Activated CD4-positive, alpha-beta T cell treated with anti-CD3 and anti-CD28 coated beads for 1 hour (primary cell): Measurements from ENCODE around the gene KDM4B.

Experiments used
- DNase-seq: peaks from one replicate; pipeline ENCODE4 v3.0.0-alpha.2; 2020

KDM4B gene

DNA sequence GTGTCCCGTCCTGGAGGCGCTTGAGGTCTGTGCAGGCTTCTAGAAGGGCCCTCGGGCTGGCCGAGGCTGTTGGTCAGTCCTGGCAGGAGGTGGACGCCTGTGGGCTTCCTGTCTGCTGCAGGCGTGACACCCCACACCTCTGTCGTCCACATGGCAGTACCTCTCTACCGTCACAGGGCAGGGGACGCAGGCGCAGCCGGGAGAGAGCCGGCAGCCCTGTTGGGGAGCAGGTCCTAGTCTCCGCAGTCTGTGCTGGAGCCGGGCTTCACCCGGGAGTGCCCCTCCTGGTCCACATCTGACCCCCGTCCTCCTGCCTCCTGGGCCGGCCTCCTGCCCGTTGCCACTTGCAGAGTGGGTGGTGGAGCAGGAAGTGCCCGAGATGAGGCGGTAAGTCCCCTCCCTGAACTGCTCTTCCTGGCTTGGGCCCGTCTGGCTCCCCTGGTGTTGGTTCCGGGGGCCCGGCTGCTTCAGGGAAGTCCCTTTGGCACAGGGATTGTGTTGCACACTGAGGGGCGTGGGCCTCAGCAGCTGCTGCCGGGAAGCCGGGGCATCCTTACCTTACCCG lies 106.0 kb downstream of the KDM4B start:
- no peak for DNase-seq

DNA sequence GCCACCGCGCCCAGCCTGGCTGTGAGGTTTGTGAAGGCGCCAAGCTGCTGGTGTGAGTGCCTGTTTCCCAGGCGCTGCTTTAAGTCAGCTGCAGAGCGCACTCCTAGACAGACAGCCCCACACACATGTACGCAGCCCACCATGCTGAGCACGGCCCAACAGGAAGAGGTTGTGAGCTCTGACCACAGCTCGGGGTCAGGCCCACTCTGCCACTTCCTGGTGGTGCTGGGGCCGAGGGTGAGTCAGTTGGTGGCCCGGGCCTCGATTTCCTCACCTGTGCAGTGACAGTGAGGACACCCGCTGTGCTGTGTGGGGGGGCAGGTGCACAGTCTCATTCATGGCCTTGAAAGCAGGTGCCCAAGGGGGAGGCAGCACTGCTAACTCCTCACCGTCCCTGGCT lies 106.7 kb downstream of the KDM4B start:
- DNase-seq = no peak

DNA sequence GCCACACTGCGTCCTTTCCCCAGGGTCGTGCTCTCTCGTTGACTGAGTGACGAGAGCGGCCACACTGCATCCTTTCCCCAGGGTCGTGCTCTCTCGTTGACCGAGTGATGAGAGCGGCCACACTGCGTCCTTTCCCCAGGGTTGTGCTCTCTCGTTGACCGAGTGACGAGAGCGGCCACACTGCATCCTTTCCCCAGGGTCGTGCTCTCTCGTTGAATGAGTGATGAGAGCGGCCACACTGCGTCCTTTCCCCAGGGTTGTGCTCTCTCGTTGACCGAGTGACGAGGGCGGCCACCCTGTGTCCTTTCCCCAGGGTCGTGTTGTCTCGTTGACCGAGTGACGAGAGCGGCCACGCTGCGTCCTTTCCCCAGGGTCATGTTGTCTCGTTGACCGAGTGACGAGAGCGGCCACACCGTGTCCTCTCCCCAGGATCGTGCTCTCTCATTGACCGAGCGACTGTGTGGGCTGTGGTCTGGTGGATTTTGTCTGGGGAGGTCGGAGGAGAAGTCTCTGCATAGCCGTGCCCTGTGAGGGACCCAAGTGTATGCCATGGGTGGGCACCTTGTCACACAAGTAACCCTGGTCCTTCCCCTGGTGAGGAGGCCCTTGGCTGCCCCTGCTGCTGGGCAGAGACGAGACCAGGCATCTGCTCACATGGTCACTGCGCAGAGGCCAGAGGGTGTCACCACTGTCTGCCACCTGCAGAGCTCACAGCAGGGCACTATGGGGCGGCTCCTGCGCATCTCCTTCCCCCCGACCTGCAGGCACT lies 107.7 kb downstream of the KDM4B start:
- no peak for DNase-seq

DNA sequence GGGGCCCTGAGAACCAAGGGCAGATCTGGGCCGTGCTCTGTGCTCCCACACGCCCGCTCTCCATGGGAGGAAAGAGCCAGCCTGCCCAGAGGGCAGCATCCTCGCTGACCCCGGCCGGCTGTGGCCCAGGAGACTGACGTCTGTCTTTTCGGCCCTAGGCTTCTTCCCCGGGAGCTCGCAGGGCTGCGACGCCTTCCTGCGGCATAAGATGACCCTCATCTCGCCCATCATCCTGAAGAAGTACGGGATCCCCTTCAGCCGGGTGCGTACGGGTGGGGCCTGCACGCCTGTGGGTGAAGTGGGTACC lies 108.2 kb downstream of the KDM4B start:
- no peak for DNase-seq

DNA sequence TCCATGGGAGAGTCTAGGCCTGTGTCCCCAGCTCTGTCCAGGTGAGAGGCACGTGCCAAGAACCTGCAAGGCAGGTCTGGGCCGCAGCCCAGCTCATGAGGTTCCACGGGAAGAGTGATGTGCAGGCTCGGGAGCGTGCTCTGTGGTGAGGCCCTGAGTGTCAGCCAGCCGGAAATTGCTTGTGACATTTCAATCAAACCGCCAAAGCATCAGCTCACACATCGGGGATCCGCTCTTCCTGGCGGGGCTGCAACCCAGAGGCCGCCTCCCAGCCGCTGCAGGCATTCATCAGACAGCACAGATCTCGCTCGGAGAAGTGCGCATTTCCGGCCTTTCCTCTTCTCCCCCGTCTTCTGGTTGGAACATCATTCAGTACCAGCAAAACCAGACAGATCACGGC lies 109.3 kb downstream of the KDM4B start:
- DNase-seq = no peak

DNA sequence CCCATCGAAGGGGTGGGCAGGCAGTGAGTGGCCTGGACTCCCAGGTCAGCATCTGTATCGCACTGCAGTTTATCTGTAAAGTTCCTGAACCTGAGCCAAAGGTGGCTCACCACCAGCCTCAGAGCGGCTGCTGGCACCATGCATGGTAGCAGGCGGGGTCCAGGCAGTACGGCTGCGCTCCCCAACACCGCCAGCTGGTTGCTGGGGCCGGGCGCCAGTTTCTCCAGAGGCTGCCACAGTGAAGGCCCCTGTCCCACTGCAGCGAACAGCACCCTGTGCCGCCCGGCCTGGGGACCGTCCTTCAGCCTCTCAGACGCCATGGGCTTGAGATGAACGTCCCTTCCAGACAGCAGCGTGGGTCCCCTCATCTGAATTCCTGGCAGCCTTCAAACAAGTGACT lies 109.8 kb downstream of the KDM4B start:
- DNase-seq = no peak

DNA sequence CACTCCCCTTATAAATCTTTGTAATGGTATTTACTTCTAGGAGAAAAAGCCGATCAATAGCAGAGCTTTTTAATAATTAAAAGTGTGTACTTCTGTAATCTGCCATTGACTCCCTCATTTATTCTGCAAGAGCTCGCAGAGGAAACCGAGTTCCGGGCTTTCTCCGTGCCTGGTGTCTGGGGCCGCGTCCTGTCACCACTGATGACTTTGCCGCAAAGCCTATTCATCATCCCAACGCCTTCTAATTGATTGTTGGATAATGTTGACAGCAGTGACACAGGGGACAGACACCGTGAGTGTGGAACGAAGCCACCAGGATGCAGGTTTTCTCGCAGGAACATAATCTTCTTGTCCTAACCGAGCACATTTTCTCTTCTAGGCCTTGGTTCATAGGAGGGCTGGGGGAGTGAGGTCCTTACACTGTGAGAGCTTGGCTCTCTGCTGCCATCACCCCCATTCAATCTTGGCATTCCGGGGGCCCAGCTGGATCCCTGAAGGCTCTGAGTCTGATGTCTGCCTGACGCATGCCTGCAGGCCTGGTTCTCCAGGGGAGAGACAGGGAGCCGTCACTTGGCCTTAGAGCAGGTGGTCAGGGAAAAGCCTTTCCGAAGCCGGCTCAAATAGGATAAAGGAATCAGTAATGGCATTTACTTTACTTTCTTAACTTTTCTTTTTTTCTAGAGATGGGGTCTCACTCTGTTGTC lies 110.3 kb downstream of the KDM4B start:
- no peak for DNase-seq

DNA sequence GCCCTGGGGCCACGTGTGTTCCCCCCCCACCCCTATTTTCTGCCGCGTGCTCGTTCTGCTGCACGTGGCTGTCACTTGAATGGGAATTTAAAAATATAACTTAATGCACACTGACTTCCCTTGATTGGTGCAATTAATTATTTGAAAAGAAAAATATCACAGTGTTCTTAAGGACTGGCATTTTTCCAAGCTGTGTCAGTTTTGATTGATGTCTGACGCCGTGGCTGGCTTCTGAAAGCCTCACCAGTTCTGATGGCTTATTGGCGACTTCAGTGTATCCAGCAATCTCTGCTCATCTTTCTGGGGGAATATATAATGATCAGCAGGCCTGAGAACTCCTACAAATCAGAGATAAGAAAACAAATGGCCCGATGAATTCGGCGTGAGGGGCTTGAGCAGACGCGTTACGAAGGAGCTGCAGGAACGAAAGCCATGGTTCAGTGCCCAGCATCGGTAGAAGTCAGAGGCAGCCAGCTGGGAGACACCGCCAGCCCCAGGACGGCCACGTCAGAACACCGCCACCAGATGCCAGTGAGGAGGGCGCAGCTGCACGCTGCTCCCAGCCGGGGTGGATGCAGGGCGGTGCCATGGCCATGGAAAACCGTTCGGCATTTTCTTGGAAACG lies 111.2 kb downstream of the KDM4B start:
- DNase-seq = no peak

DNA sequence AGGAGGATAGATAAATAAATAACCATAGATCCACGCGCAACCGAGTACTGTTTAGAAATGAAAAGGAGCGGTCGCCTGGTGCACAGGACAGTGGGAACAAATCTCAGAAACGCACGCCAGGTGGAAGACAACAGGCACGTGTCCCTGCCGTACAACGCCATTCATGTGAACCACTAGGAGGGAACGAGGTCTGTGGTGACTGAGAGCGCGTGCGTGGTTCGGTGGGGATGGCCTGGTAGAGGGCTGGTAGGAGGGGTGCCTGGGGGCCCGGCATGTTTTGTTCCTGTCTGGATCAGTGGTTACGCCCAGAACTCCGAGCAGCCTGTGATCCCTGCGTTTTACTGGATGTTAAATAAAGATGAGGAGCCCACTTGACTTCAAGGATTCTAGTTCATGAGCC lies 111.9 kb downstream of the KDM4B start:
- DNase-seq = no peak

DNA sequence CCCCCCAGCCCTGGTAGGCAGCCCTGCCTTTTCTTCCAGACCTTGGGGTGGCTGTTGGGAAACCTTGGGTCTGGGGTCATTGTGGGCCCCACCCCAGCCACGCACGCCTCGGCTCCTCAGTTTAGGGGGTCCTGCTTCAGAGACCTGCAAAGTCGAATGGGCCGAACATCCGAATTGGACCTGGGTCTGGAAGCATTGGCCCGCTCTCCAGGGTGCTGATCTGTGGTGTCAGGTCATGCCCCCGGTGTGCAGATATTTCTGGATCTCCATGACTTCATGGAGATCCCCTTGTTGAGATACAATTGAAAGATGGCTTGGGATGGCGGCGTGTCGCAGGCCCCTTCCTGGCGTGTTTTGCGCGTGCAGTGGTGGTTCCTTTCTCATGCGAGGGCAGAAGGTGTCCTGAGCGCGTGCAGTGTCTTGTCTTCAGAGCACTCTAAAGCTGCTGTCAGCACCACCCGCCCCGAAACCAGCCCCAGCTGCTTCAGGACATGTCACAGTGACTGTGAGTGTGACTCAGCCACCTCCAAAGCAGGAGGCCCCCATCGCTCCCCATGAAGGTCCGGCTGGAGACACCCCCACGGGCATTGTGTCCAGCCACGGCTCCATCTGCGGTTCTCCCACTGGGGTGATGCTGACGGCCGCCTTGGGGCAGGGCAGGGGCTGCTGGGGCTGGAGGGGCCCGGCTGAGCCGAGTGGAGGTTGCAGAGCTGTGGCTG lies 112.7 kb downstream of the KDM4B start:
- no peak for DNase-seq

DNA sequence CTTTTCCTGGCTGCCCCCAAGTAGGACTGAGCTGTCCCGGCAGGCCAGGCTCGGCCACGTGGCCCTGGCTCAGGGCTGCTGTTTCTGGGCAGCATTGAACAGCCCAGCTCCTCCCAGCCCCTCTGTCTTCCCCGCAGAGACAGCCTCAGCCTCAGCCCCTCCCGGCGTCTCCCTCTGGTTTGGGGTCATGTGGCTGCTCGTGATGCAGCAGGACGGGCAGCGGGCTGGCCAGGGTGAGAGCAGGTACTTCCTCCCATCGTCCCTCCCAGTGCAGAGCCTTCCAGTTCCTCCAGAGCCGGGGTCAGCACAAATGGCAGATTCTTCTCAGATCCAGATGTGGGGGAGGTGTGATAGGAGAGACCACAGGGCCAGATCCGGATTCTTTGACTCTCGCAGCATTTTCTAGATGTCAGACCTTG lies 114.6 kb downstream of the KDM4B start:
- DNase-seq = no peak

DNA sequence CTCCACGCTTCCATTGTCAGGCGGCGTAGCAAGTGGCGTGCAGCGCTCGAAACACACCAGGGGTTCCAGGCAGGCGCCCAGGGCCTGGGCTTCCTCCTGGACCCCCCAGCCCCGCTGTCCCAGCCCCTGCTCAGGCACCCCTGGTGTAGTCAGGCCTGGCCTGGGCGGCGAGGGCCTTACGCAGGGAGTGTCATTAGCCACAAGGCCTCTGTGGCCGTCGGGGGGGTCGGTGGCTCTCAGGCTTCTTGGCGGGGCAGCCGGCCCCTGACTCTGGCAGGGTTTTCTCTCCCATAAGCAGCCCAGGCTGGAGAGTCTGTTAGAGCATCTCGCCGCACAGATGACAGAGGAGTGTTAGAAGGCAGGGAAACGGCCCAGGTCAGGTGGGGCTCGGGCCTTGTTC lies 116.7 kb downstream of the KDM4B start:
- DNase-seq = no peak

DNA sequence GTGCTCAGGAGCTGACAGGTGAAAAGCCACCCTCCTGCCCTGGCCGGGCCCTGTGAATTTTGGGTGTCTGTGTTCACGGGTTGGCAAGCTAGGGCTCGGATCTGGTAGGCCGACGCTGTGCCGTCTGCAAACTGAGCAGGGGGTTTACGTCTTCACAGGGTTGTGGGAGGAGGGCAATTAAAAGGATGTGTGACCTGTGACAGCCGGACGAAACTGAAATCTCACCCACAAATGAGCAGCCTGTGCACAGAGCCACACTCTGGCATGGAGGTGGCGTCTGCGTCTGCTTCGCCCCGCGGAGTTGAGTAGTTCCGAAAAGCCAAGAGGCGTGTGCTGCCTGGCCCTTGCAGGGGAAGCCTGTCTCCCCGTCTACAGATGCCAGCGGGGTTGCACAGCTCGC lies 117.3 kb downstream of the KDM4B start:
- no peak for DNase-seq

DNA sequence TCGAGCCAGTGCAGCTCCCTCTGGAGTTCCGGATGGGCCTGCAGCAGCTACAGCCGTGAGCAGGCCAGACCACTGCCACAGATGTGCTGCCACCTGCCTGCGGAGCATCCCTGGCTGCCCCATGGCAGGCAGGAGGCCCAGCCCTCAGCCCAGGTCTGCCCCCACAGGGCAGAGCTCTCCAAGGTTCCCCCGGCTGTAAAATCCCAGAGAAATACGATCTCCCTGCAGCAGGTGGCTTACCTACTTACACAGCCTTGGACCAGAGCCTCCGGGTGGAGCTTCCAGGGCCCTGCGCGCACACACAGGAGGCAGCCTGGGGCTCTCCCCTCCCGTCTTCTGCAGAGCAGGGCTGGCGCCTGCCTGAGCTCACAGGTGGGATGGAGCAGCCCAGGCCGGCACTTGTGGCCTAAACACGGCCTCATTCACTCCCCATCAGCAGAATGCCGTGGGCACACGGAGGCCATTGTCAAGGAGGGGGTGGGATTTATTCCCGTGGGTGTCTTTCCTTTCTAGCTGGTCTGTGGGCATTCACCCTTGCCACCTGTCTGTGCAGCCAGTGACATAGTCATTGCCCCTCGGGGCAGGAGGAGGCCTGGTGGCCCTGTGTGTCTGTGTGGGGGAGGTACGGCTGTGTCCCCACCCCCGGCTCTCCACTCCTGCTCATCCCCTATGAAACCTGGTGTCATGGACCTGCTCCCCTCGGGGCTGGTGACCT lies 118.0 kb downstream of the KDM4B start:
- no peak for DNase-seq

DNA sequence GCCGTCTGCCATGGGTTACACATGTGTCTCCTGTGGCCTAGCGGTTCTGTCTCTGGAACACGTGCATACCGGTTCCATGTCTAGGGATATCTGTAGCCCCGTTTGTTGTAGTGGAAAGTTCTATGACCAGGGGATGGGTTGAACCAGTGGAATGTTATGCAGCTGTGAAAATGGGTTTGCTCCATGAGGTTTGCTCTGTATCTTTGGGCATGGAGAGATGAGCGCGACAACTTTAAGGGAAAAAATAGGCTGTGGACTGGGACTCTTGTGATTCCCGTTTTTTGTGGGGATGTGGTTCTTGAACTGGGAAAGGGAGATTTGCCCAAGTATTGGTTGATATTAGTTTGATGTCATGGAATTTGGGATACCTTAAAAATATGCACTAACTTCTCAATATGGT lies 120.4 kb downstream of the KDM4B start:
- no peak for DNase-seq

DNA sequence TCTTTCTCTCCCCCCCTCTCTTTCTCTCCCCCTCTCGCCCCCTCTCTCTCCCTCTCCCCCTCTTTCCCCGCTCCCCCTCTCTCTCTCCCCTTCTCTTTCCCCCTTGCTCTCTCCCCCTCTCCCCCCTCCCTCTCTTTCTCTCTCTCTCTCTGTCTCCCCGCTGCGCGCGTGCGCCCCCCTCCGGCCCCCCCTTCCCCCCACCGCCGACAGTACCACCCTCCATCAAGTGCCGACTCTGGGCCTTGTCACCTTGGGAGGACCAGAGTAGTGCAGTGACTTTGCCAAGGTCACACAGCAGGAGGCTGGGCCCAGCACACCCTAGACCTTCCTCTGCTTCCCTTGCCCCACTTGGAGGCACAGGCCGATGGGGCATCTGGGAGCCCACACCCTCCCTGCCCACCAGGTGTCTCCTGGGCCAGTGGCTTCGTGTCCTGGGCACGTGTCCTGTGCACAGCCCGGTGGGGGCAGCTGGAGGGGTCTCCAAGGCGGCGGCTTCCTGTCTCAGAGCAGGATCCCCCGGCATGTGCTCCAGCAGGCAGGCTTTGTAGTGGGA lies 121.6 kb downstream of the KDM4B start:
- DNase-seq = no peak

DNA sequence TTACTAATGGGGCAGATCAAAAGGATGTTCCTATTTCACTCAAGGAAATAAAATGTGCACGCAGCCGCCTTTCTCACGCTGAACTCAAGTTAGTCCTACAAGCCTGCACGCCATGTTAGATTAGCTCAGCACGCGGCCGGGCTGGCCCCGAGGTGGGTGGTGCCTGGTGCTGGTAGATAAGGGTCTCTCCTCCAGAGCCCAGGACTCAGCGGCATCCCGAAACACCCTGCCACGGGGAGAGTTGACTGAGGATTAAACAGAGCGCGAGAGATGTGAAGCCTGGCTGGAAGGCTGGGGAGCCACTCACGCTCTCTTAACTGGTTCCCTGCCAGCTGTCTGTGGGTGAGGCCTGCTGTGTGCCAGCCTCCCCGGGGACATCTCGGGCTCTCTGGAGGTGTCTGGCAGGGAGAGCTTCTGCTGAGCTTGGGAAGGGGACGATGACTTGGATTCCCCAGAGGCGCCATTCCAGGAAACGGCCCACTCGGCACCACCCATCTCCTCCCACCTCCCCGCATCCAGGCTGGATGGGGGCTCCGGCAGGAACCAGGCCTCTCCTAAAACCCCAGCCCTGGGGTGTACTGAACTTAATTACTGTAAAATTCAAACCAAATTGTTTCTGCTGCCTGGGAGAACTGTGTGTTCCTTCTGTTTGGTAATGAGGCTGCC lies 122.2 kb downstream of the KDM4B start:
- no peak for DNase-seq

DNA sequence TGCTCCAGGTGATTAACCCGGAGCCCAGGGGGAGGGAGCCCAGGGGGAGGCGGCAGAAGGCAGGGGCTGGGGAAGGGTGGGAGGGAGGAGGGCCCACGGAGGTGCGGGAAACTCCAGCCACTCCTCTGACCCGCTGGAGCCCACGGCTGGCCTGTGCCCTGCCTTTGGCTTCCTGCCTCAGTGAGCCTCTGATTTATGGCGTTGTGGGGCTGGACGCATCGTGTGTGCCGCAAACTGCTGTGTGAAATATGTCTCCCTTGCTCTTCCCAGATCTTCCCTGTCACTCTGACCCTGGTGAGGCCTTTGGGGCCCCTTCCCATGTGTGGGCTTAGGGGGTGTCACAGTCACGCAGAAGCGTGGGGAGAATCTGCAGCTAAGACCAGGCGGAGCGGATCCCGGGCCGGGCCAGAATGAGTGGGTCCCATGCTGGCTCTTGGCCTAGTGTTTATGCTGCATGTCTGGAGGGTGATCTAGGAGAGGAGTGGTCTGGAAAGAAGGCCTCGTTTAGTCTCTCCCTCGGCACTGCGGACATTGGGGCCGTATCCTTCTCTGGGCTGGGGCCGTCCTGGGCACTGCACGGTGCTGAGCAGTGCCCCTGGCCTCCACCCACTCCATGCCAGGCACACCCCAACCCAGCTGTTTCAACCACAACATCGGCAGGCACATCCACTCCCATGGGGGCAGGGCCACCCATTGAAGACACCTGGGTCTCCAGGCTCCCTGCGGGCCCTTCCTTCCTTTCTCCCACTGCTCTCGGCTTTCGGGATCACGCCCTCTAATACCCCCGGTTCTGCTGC lies 123.0 kb downstream of the KDM4B start:
- DNase-seq = no peak

DNA sequence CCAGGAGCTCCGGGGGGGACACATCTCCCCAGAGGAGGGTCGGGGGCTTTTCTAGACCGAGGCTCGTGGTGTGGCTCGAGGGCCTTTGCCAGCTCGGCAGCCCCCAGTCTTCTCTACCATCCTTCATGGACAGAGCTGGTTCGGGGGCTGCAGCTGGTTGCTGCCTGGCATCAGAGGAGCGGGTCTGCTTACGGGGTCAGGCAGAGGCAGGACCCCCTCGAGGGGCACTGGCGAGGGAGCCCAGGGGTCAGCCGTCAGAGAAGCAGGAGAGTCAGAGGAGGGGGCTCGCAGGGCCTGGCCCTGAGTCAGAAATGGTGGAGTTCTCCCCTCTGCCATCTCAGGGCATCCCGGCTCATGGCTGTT lies 123.5 kb downstream of the KDM4B start:
- DNase-seq = no peak

DNA sequence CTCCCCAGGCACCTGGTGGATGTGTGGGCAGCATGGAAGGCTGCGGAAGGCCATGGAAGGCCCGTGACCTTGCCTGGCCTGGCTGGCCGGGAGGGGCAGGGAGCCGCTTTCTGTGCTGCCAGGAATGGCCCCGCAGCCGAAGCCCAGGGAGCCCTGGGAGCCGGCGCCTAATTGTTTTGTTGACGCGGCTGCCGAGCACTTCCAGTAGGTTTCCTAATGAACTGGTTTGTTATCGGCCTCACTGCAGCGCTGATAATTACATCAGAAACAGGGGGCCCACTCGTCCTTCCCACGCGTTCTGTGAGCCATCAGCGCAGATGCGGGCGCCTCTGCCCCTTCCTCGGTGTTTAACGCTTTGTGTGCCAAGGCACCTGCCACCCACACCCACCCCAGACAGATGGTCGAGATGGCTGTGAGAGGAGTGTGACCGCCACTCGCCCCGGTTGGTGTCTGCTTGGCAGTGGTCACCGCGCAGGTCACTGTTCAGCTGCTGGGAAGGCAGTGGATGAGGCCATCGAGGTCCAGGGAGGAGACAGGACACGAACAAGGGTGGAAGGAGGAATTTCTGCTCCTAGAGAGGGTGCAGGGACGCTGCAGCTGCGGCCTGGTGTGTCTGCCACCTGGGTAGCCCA lies 124.5 kb downstream of the KDM4B start:
- DNase-seq = no peak
